NCI-H748 treated with DMSO at 0.1 percent for 48 hours (cell line): Measurements from ENCODE around the gene PIGQ.
A peak's percentile ranks its signal among the peaks of the same experiment; 100 is the strongest.
"Not testable (repeated sequence)": the region's sequence is repeated elsewhere in the genome, so short reads cannot be mapped to it uniquely, and the experiment has no call there.

Experiments used
- DNase-seq: peaks from one replicate; lab custom pipeline; 2025; lab: John Stamatoyannopoulos, UW

The PIGQ gene

DNA sequence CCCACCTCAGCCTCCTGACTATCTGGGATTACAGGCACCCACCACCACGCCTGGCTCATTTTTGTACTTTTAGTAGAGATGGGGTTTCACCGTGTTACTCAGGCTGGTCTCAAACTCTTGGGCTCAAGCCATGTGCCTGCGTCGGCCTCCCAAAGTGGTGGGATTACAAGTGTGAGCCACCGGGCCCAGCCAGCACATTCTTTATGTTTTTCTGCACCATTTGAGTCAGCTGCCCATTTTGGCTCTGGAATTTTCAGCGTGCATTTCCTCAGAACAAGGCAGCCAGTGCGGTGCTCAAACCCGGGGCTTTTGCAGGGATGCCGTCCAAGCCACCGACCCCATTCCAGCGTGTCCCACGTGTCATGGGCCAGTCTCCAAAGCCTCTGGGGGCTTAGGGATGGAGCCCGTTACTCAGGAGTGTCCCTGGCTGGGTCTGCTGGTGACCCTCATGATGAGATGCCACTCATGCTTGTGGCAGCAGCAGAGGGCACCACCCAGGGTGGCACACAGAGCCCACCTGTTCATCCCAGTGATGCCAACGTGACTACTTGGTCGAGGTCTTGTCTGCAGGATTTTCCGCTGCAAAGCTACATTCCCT lies 16.4 kb downstream of the PIGQ start:
- DNase-seq: no peak

GRCh38 chr16:586645-587590 lies 17.1 kb downstream of the PIGQ start:
- no peak for DNase-seq

DNA sequence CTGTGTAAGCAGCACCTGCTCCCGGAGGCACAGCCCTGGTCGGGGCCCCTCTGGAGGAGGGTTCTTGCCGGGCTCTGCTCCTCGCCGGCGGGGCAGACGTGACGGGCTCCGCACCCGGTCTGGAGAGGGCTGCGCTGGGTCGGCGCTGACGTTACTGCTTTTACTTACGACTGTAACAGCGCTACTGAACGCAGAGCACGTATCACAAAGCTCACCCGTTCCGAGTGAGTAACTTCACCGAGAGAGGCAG lies 18.8 kb downstream of the PIGQ start:
- no peak for DNase-seq

DNA sequence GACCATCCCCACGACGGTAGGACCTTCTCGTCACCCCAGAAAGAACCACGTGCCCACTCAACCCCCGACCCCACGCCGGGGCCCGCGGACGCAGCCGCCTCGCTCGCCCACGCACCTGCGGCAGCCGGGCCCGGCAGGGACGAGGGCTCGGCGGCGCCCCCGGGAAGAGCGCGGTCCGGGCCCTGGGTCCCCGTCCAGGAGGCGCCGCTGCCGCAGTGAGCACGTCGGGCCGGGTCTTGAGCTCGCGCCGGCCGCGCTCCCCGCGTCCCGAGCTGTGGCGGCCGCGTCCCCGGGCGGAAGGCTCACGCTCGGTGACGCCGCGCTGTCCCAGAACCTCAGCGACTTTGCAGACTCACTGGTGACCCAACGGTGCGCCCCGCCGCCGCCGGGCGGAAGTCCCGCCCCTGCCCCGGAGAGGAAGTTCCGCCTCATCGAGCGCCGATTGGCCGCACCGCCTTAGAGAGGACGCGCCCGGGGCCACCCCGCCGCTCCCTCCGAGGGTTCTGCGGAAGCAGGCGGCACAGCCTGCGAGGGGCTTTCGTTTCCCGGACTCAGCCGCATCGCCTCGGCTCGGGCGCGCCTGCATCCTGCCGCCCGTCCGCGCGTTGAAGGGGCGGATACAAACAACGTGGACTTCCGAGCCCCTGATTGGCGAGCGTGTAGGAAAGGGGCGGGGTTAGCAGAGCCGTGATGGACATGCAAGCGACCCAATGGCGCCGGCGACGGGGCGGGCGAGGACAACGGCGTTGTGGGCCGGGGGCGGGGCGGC lies 19.3 kb downstream of the PIGQ start:
- peak; percentile 68 for DNase-seq

- peak; percentile 80 for DNase-seq
These were observed 20.0 kb downstream of the PIGQ start, which contains the start of gene RAB40C for GRCh38 chr16:589658-590187. TSS of gene RAB40C (plus strand) at chr16:590066. CDS start at chr16:590292, 226 bp downstream.

GRCh38 chr16:590188-590814 lies 20.5 kb downstream of the PIGQ start:
- DNase-seq: no peak

DNA sequence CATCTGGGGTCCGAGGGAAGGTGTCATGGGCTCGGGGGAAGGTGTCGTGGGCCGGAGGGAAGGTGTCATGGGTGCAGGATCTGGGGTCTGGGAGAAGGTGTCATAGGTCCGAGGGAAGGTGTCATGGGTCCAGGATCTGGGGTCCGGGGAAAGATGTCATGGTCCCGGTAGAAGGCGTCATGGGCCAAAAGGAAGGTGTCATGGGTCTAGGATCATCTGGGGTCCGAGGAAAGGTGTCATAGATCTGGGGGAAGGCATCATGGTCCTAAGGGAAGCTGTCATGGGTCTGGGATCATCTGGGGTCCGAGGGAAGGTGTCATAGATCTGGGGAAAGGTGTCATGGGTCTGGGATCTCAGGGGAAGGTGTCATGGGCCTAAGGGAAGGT lies 21.0 kb downstream of the PIGQ start:
- no peak for DNase-seq

DNA sequence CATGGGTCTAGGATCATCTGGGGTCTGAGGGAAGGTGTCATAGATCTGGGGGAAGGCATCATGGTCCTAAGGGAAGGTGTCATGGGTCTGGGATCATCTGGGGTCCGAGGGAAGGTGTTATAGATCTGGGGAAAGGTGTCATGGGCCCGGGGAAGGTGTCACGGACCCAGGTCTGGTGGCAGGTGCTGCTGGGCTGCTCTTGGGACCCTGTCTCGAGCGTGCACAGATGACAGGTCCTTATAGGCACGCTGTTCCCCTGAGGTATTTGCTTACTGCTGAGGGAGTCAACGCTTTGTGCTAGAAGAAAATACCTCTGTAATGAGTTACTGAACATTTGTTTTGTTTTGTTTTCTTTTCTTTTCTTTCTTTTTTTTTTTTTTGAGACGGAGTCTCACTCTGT lies 21.5 kb downstream of the PIGQ start:
- no peak for DNase-seq

- DNase-seq: no peak
These were observed 22.2 kb downstream of the PIGQ start for GRCh38 chr16:591892-592517.

- no peak for DNase-seq
These were observed 22.9 kb downstream of the PIGQ start for GRCh38 chr16:592518-593306.

- DNase-seq: no peak
These were observed 23.6 kb downstream of the PIGQ start for GRCh38 chr16:593406-593805.

GRCh38 chr16:593807-594206 lies 24.0 kb downstream of the PIGQ start:
- no peak for DNase-seq

DNA sequence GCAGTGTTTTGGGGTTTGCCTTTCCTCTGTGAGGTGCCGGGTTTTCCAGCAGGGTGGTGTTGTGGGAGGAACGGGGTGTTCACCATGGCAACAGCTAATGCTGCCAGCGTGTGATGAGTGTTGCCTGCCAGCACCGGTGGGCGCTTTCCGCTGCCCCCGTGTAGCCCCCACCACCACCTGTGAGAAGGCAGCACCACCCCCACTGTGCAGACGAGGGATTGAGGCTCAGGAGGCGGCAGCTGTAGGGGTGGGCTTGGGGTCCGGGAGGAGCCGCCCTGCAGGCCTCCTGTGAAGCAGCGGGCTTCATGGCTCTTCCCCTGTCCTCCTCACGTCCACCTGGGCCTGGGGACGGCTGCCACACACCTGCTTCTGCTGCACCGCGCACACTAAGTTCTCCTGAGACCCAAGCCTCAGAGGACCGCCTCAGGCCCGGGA lies 25.3 kb downstream of the PIGQ start:
- no peak for DNase-seq

DNA sequence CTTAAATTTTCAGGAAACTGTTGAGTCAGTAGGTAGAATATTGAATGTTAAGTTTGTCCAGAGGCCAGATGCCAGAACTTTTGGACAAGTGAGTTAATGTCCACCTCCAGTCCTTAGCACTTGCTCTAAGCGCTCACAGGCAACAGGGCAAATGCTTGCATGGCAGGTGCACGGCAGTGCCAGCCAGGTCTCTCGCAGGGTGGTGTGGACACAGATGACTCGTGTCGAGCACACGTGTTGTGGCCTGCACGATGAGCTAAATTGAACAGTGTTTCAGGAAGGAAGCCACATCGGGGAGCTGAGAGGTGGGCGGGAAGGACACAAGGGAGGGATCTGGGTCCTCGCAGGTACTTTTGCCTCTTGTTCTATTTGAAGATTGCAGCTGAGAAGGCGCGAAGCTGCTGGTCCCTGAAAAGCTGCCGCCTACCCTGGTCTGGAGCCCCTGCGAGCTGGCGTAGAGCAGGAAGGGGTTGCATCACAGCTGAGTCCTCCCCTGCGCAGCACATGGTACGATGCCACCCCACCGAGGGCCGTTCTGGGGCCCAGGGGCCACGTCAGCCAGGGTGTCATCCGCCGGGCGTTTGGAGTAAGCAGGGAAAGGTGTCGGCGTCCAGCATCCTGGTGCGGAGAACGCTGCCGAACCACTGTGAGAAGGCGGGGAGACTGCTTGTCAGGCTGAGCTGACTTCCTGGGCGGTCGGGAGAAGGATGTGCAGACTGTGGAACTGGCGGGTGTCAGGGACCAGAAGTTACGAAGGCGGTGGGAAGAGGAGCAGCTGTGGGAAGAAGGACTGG lies 26.4 kb downstream of the PIGQ start:
- no peak for DNase-seq

- no peak for DNase-seq
These were observed 26.9 kb downstream of the PIGQ start for GRCh38 chr16:596736-597060.

DNA sequence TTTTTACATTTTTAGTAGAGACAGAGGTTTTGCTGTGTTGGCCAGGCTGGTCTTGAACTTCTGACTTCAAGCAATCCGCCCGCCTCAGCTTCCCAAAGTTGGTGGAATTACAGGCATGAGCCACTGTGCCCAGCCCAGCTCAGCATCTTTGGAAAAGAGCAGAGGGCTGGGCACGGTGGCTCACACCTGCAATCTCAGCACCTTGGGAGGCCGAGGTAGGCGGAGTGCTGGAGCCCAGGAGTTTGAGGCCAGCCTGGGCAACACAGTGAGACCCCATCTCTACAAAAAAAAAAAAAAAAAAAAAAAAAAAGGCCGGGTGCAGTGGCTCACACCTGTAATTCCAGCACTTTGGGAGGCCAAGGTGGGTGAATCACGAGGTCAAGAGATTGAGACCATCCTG lies 27.9 kb downstream of the PIGQ start:
- DNase-seq: not testable (repeated sequence)

DNA sequence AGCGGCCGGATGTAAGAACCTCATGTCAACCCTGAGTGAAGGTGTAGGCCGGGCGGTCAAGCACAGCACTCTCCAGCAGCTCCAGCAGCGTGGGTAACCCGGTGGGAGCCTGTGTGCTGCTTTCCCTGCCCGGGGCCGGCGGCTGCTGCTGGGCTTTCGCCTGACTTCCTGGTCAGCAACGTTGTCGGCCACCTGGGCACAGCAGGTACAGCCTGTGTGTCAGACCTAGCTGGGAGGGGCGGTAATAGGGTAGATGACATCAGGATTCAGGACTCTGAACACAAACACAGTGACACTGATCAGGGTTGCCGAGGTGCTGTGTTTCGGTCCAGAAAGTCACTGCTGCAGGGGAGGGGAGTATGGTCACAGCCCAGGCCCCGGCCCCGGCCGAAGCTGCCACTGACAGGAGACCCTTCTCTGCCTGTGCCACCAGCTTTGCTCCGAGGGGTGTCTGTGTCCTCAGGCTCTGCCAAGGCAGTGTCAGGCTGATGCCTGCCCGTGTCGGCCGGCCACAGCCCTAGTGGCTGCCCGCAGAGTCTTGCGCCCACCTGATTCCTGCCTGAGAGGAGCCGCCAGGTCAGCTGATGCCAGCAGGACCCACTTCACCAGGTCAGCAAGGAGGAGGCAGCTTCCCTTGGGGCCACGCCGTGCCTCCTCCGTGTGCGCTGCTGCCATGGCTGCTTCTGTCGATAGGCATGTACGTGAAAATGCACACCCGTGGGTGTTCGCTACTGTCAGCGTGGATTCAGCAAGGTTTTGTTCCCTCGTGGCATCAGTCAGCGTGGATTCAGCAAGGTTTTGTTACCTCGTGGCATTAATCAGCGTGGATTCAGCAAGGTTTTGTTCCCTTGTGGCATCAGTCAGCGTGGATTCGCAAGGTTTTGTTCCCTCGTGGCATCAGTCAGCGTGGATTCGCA lies 29.3 kb downstream of the PIGQ start:
- DNase-seq: no peak

- DNase-seq: no peak
These were observed 31.0 kb downstream of the PIGQ start for GRCh38 chr16:600781-601180.

DNA sequence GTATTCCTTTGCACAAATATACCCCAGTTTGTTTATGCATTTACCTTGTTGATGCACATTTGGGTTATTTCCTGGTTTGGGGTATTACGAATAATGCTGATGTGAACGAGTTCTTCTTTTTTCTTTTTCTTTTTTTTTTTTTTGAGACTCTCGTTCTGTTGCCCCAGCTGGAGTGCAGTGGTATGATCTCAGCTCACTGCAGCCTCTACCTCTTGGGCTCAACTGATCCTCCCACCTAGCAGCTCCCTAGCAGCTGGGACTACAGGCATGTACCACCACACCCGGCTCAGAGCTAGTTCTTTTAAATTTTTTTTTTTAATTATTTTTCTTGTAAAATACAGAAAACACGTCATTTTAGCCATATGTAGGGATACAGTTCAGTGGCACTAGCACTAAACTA lies 34.2 kb downstream of the PIGQ start:
- DNase-seq: no peak
